Measurements from ENCODE around the gene LRPPRC. TPM values are rescaled to one million over a fixed set of nuclear protein-coding genes. Genes with fewer than 3 reads are reported as not detected.
"Not testable (repeated sequence)": the region's sequence is repeated elsewhere in the genome, so short reads cannot be mapped to it uniquely, and the experiment has no call there.

Gene LRPPRC
- total and polyA plus RNA-seq, 2 donors (not counting 3 experiments of a cell fraction or from before 2014, with no cell fraction given): 22.6 to 94.0 TPM

DNA sequence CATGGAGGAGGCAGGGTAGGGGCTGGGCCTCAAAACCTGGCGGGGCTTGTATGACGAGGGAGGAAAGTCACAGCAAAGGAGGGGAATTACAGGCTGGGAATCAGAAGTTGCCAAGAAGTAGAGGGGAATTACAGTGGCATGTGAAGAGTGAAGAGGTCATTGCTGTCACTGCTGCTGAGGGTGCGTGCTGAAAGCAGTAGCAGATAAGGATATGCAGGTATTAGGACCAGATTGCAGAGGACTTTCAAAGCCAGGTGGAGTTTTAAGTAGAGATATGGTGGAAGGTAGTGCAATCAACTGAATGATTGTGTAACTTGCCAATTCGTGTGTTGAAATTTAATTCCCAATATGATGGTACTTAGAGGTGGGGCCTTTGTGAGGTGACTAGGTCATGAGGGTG, 19.4 kb upstream of the LRPPRC start:
- intact Hi-C loops (cut with micrococcal nuclease) (no loop called here), dilution Hi-C loops (cut with MboI; ENCODE audit: extremely low pct_ligation_motif_present, low sequenced_read_pairs) (no loop called here)
- H3K9ac ChIP-seq (replicated peaks; ENCODE audit: extremely low read depth, insufficient read depth, low read length): no peak overlapping the region
- no peaks in the 10 kb centered on the region for H3K36me3 ChIP-seq (ENCODE audit: control insufficient read depth in 2 of 2, extremely low read depth in 1 of 2, insufficient read depth in 2 of 2, low read length in 2 of 2)
- H3K79me2 ChIP-seq (ENCODE audit: control insufficient read depth, insufficient read depth, low read length): no peaks in the 10 kb centered on the region
- POLR2A ChIA-PET: no interaction called here
- CTCF ChIA-PET: no interaction called here
- no peak for DNase-seq (ENCODE audit: low read depth, low spot score)
- no peak overlapping the region for H3K4me2 ChIP-seq (ENCODE audit: insufficient read depth, low read length)
- FAIRE-seq: no peak
- no peak overlapping the region for H3K4me3 ChIP-seq (replicated peaks in 1 of 3; ENCODE audit: insufficient read depth in 1 of 3, low read depth in 1 of 3, low read length in 3 of 3)
- no peaks in the 10 kb centered on the region for H3K9me1 ChIP-seq (replicated peaks; ENCODE audit: control insufficient read depth, extremely low read depth, insufficient read depth, low read length)
- no peak overlapping the region for H3K27ac ChIP-seq (ENCODE audit: insufficient read depth, low read depth, low read length)
- H3K4me1 ChIP-seq (ENCODE audit: control insufficient read depth, extremely low read depth, insufficient read depth, low read length): no peaks in the 10 kb centered on the region
- H4K20me1 ChIP-seq (replicated peaks; ENCODE audit: control insufficient read depth, extremely low read depth, insufficient read depth, low read length): no peaks in the 10 kb centered on the region
- H3K9me3 ChIP-seq (replicated peaks; ENCODE audit: control insufficient read depth, insufficient read depth, low read length): no peaks in the 10 kb centered on the region
- TF ChIP-seq POLR2A (IDR thresholded peaks at IDR 0.05; ENCODE audit: low read depth, low read length): no peak
- H2AFZ ChIP-seq (ENCODE audit: low read depth, low read length): no peak overlapping the region
- no peaks in the 10 kb centered on the region for H3K27me3 ChIP-seq (ENCODE audit: control insufficient read depth in 2 of 2, insufficient read depth in 2 of 2, low read length in 2 of 2)
- BruUV-seq (replicated peaks): no TSS peak

DNA sequence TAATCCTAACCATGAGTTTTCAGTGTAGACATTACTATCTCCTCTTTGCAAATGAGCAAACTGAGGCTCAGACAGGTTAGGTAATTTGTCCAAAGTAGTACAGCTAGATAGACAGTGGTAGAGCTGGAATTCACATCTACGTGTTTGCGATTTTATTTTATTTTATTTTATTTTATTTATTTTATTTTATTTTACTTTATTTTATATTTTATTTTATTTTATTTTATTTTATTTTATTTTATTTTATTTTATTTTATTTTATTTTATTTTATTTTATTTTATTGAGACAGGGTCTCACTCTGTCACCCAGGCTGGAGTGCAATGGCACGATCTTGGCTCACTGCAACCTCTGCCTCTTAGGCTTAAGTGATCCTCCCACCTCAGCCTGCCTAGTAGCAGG, 17.4 kb upstream of the LRPPRC start:
- H3K4me1 ChIP-seq (ENCODE audit: control insufficient read depth, extremely low read depth, insufficient read depth, low read length); H3K4me3 ChIP-seq (replicated peaks in 1 of 3; ENCODE audit: insufficient read depth in 1 of 3, low read depth in 1 of 3, low read length in 3 of 3); H2AFZ ChIP-seq (ENCODE audit: low read depth, low read length); H3K36me3 ChIP-seq (ENCODE audit: control insufficient read depth in 2 of 2, extremely low read depth in 1 of 2, insufficient read depth in 2 of 2, low read length in 2 of 2); BruUV-seq (replicated peaks); H3K27me3 ChIP-seq (ENCODE audit: control insufficient read depth in 2 of 2, insufficient read depth in 2 of 2, low read length in 2 of 2); H3K9me3 ChIP-seq (replicated peaks; ENCODE audit: control insufficient read depth, insufficient read depth, low read length); intact Hi-C loops (cut with micrococcal nuclease); H3K9me1 ChIP-seq (replicated peaks; ENCODE audit: control insufficient read depth, extremely low read depth, insufficient read depth, low read length); H3K4me2 ChIP-seq (ENCODE audit: insufficient read depth, low read length); dilution Hi-C loops (cut with MboI; ENCODE audit: extremely low pct_ligation_motif_present, low sequenced_read_pairs); FAIRE-seq; POLR2A ChIA-PET; H3K79me2 ChIP-seq (ENCODE audit: control insufficient read depth, insufficient read depth, low read length); H4K20me1 ChIP-seq (replicated peaks; ENCODE audit: control insufficient read depth, extremely low read depth, insufficient read depth, low read length); DNase-seq (ENCODE audit: low read depth, low spot score); H3K27ac ChIP-seq (ENCODE audit: insufficient read depth, low read depth, low read length); H3K9ac ChIP-seq (replicated peaks; ENCODE audit: extremely low read depth, insufficient read depth, low read length): not testable (repeated sequence)
- CTCF ChIA-PET: interaction anchor here (1.5 kb wide), 1 partner anchor 12 kb away, joined by 4 read pairs; no protein-coding TSS in a partner anchor

DNA sequence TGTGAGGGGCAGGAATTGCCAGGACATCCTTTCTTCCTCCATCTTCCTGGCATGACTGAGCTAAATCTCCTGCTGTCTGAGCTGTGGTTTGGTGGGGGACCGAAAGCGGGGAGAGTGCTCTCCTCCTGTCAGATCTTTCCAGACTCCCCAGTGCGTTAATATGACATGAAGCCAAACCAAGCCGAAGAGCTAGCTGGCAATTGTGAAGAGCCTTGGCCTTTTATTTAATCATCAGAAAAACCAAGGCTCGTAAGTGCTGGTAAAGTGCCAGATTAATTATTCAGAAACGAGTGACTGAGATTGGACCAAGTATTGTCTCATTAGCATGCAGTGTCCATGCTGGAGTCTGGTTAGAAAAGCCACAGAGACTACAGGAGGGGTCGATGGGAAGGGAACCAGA, 14.5 kb upstream of the LRPPRC start:
- Histone ChIP-seq H4K20me1 (replicated peaks; ENCODE audit: control insufficient read depth, extremely low read depth, insufficient read depth, low read length) (no peaks in the 10 kb centered on the region), H3K79me2 (ENCODE audit: control insufficient read depth, insufficient read depth, low read length) (no peaks in the 10 kb centered on the region), H3K9ac (replicated peaks; ENCODE audit: extremely low read depth, insufficient read depth, low read length) (no peak overlapping the region), H3K4me1 (ENCODE audit: control insufficient read depth, extremely low read depth, insufficient read depth, low read length) (no peaks in the 10 kb centered on the region), H3K4me2 (ENCODE audit: insufficient read depth, low read length) (no peak overlapping the region), H3K27ac (ENCODE audit: insufficient read depth, low read depth, low read length) (no peak overlapping the region), H3K9me1 (replicated peaks; ENCODE audit: control insufficient read depth, extremely low read depth, insufficient read depth, low read length) (no peaks in the 10 kb centered on the region), H2AFZ (ENCODE audit: low read depth, low read length) (no peak overlapping the region), H3K27me3 (ENCODE audit: control insufficient read depth in 2 of 2, insufficient read depth in 2 of 2, low read length in 2 of 2) (peaks cover 1 to 5% of the 10 kb centered on the region in 2 experiments), H3K4me3 (replicated peaks in 1 of 3; ENCODE audit: insufficient read depth in 1 of 3, low read depth in 1 of 3, low read length in 3 of 3) (no peak overlapping the region), H3K36me3 (ENCODE audit: control insufficient read depth in 2 of 2, extremely low read depth in 1 of 2, insufficient read depth in 2 of 2, low read length in 2 of 2) (no peaks in the 10 kb centered on the region), H3K9me3 (replicated peaks; ENCODE audit: control insufficient read depth, insufficient read depth, low read length) (no peaks in the 10 kb centered on the region)
- no TSS peak for BruUV-seq (replicated peaks)
- no peak for TF ChIP-seq MYC (IDR thresholded peaks at IDR 0.05; ENCODE audit: low read depth, low read length)
- TF ChIP-seq GATA2 (IDR thresholded peaks at IDR 0.05; ENCODE audit: insufficient read depth, insufficient read length, low read depth, low read length): no peak
- TF ChIP-seq JUN (IDR thresholded peaks at IDR 0.05; ENCODE audit: borderline replicate concordance, insufficient read depth, insufficient read length, low read depth): no peak
- TF ChIP-seq MAX (IDR thresholded peaks at IDR 0.05; ENCODE audit: insufficient read depth, insufficient read length): no peak
- no peak for DNase-seq (ENCODE audit: low read depth, low spot score)
- ChIA-PET POLR2A (no interaction called here), CTCF (no interaction called here)
- intact Hi-C loops (cut with micrococcal nuclease) (no loop called here), dilution Hi-C loops (cut with MboI; ENCODE audit: extremely low pct_ligation_motif_present, low sequenced_read_pairs) (no loop called here)
- FAIRE-seq: no peak
